GM18870 (cell line): ENCODE measurements around the gene ITCH.
"Not testable (repeated sequence)": the region's sequence is repeated elsewhere in the genome, so short reads cannot be mapped to it uniquely, and the experiment has no call there.

Source experiments
- ATAC-seq: cut with Tn5 transposase; IDR thresholded peaks from one replicate; pipeline ENCODE4 v1.9.1; 2021; ENCODE audit warnings: moderate library complexity; ENCODE audit not compliant: unreplicated experiment

The ITCH gene

DNA sequence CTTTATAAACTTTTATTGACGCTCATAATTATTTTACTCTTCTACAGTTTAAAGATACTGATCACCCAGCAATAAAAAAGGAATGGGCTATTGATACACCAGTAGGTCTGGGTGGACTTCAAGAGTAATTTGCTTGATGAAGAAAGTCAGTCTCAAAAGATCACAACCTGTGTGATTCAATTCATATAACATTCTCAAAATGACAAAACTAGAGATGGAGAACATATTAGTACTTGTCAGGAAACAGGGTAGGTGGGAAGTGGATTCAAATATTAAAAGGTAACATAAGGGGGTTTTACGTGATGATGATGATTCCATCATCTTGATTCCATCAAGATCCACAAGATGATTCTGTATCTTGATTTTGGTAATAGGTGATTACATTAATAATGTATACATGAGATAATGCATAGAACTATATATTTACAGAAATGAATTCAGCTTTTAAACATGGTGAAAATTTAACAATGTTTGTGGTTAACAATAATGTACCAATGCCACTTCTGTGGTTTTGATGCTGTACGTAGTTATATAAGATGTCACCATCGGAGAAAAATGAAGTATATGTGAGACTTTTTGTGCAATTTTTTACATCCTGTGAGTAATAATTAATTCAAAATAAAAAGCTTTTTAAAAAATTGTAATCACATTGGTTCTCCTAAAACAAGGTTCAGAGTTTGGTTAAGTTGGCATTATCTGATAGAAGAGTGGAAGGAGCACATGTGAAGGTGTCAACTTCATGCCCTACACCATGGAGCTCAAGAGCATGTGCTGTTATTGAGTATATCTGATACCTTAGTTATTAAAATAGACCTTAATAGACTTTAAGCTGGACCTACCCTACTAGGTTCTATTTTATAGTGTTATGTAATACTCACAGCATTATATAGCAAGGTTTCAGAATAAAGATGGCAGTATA lies 86.9 kb downstream of the ITCH start:
- ATAC-seq: no peak

GRCh38 chr20:34452281-34452982 lies 89.4 kb downstream of the ITCH start:
- ATAC-seq: no peak

DNA sequence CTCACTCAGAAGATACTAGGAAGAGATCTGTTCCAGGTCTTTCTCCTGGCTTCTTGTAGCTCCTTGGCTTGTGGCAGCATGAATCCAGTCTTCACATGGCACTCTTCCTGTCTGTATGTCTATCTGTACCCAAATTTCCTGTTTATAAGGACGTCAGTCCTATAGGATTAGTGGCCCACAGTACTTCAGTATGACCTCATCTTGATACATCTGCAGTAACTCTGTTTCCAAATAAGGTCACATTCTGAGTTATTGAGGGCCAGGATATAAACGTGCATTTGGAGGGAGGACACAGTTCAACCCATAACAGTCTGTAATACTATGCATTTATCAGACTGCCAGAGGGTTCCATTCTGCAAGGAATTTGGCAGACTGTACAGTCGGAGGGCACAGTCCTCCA lies 95.6 kb downstream of the ITCH start:
- no peak for ATAC-seq

GRCh38 chr20:34459209-34459897 lies 96.3 kb downstream of the ITCH start:
- ATAC-seq: no peak

- ATAC-seq: no peak
Observed at GRCh38 chr20:34461779-34462087, 98.7 kb downstream of the ITCH start.

DNA sequence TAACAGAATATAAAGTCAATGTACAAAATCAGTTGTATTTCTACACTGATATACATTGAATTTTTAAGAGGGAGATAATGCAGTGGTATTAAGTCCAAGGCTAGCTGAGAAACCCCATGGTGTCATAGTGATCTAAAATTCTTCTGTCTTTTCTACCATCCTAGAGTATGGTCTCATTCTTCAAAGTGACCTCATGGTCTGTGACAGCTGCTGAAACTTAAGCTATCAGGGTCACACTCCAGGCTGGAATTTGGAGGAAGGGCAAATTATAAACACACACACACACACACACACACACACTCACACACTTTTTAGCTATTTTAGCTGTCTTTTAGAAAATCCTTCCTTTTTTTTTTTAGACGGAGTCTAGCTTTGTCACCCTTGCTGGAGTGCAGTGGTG lies 105.9 kb downstream of the ITCH start:
- ATAC-seq: no peak

DNA sequence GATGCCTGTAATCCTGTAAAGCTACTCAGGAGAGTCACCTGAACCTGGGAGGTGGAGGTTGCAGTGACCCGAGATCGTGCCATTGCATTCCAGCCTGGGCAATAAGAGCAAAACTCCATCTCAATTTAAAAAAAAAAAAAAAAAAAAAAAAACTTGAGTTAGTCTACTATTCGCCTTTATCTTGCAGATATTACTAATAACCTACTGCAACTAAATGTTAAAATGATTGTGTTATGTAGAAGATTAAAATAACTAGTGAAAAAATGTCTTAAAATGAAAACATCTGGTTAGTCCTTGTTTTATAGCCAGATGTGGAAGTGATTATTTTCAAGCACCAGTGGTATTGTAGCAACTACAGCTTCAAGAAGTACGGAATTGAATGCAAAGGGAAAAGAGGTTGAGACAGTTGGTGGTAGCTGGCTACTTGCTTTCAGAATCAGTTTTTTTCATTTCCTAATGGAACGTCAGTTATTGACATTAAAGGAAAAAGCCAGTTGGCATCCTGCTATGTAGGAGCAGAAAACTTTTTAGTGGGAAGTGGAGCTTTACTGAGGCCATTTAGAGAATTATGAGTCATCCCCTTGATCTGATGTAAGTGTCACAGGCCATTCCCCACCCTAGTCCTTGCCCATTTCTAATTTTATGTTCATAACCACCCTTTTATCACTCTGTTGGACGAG lies 109.3 kb downstream of the ITCH start:
- no peak for ATAC-seq

GRCh38 chr20:34473262-34473883 lies 110.3 kb downstream of the ITCH start:
- no peak for ATAC-seq

DNA sequence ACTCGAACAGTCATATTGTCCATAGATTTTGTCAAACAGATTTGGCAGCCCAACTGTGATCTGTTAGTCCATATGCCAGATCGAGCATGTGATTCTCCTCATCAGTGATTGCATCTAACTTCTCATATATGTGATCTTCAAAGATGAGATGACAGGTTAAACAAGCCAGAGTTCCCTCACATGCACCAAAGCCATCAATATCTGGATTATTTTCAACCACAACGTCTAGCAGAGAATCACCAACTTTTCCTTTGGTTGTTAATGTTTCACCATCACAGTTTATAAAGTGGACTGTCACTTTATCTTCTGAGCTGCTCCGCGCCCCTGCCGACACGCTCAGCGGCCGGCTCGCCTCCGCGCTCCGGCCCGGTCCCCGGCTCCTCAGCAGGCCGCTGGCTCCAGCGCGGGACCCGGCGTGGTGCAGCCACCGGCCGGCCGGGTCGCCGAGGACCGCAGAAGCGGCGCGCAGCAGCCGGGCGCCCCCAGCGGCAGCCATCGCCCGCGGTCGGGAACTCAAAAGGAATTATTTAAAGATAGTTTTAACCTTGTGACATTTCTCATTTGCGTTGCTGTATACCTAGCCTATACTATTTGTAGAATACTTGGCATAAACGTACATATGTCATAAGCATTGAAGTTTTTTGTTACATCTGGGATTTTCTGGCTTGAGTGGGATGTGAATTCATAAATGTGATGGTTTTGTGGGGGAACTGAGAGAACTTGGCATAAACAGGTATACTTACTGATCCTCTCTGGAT lies 113.1 kb downstream of the ITCH start:
- no peak for ATAC-seq

DNA sequence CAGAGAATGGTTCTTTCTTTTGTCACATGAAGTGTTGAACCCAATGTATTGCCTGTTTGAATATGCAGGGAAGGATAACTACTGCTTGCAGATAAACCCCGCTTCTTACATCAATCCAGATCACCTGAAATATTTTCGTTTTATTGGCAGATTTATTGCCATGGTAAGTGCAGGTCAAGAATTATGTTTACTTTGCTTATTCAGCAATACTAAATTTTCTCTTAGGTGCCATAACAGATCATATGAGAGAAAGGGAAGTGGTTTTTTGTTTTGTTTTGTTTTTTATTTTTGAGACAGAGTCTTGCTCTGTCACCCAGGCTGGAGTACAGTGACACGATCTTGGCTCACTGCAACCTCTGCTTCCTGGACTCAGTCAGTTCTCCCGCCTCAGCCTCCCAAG lies 116.6 kb downstream of the ITCH start:
- ATAC-seq: no peak

DNA sequence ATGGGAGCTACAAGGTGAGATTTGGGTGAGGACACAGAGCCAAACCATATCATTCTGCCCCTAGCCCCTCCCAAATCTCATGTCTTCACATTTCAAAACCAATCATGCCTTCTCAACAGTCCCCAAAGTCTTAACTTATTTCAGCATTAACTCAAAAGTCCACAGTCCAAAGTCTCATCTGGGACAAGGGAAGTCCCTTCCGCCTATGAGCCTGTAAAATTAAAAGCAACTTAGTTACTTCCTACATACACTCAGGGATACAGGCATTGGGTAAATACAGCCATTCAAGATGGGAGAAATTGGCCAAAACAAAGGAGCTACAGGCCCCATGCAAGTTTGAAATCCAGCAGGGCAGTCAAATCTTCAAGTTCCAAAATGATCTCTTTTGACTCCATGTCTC lies 119.1 kb downstream of the ITCH start:
- ATAC-seq: not testable (repeated sequence)

- not testable (repeated sequence) for ATAC-seq
Observed at GRCh38 chr20:34483585-34484220, 120.6 kb downstream of the ITCH start.

- no peak for ATAC-seq
Observed at GRCh38 chr20:34485068-34485634, 122.1 kb downstream of the ITCH start.

DNA sequence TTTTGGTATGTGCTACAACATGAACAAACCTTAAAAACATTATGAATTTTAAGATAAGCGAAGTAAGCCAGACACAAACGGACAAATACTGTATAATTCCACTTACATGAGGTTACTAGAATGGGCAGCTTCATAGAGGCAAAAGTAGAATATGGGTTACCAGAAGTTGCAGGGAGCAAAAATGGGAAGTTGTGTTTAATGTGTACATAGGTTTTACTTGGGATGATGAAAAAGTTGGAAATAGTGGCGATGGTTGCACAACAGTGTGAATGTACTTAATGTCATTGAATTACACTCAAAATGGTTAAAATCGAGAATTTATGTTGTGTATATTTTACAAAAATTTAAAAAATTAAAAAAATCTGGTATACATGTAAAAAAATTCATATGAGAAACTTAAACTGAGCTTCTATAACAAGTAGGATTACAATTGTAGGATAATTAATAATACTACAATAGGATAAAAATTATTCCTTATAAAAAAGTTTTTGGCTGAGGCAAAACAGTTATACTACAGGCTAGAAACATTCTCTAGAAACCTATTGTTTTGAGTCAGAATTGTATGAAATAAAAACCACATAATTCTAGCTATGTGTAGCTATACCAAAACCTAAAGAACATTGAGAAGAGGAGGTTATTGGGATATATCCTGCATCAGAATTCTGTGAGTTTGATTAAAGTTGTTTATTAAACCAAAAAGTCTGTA lies 128.3 kb downstream of the ITCH start:
- ATAC-seq: no peak

GRCh38 chr20:34491932-34492509 lies 128.9 kb downstream of the ITCH start:
- no peak for ATAC-seq

GRCh38 chr20:34493646-34494045 lies 130.6 kb downstream of the ITCH start:
- no peak for ATAC-seq

DNA sequence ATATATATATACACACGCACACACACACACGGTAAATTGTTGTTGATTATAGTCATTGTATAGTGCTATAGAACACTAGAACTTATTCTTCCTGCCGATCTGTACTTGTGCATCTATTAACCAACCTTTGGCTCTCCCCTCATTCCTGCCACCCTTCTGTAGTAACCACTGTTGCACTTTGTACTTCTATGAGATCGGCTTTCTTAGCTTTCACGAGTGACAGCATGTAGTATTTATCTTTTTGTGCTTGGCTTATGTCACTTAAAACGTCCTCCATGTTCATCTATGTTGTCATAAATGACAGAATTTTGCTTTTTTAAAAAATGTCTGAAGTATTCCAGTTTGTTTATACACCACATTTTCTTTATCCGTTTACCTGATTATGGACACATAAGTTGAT lies 132.2 kb downstream of the ITCH start:
- no peak for ATAC-seq

DNA sequence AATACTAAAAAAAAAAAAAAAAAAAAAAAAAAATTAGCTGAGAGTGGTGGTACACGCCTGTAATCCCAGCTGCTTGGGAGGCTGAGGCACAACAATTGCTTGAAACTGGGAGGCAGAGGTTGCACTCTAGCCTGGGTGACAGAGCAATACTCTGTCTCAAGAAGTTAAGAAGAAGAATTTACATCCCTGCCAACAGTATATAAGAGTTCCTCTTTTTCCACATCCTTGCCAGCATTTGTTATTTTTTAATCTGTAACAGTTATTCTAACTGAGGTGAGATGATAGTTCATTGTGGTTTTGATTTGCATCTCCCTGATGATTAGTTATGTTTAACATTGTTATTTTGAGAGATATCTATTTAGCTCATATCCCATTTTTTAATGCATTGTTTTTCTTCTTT lies 132.8 kb downstream of the ITCH start:
- no peak for ATAC-seq
